Measurements from ENCODE around the gene P2RX2.

P2RX2 gene

GRCh38 chr12:132665794-132666193, 47.2 kb downstream of the P2RX2 start:
- no peak for DNase-seq

GRCh38 chr12:132668191-132669088, 49.9 kb downstream of the P2RX2 start:
- DNase-seq: no peak

- peak; percentile 1 for DNase-seq
Observed at GRCh38 chr12:132669166-132669879, 50.7 kb downstream of the P2RX2 start.
